GM18526 (cell line): ENCODE data around the gene LY6G6F.

Source experiments
- POLR2A ChIP-seq: IDR thresholded peaks from 3 replicates; pipeline ENCODE4 v1.6.1; 2011; ENCODE audit not compliant: insufficient read length; ENCODE audit errors: extremely low read depth

LY6G6F gene

GRCh38 chr6:31723980-31724691 is 17.5 kb downstream of the LY6G6F start:
- no peak for TF ChIP-seq POLR2A

- no peak for TF ChIP-seq POLR2A
These were observed 19.1 kb downstream of the LY6G6F start for GRCh38 chr6:31725502-31726350.

- TF ChIP-seq POLR2A, result no peak
These were observed 20.5 kb downstream of the LY6G6F start for GRCh38 chr6:31727034-31727716.

- no peak for TF ChIP-seq POLR2A
These were observed 21.3 kb downstream of the LY6G6F start for GRCh38 chr6:31727717-31728671.

GRCh38 chr6:31728767-31729514 is 22.3 kb downstream of the LY6G6F start, which contains the start of gene DDAH2:
Gene DDAH2, minus strand, starts transcription at chr6:31729299. Its CDS starts 138 bp downstream, at chr6:31729161.
- TF ChIP-seq POLR2A, result no peak

- TF ChIP-seq POLR2A, result no peak
These were observed 22.9 kb downstream of the LY6G6F start for GRCh38 chr6:31729515-31729978.

GRCh38 chr6:31729979-31730630 is 23.4 kb downstream of the LY6G6F start:
- peak; percentile 53 for TF ChIP-seq POLR2A

GRCh38 chr6:31730631-31731086 is 24.0 kb downstream of the LY6G6F start:
- TF ChIP-seq POLR2A, result no peak

- TF ChIP-seq POLR2A, result no peak
These were observed 25.4 kb downstream of the LY6G6F start for GRCh38 chr6:31732029-31732428.

GRCh38 chr6:31733734-31734133 is 27.1 kb downstream of the LY6G6F start:
- no peak for TF ChIP-seq POLR2A

GRCh38 chr6:31734247-31734820 is 27.7 kb downstream of the LY6G6F start:
- no peak for TF ChIP-seq POLR2A

- peak; percentile 34 for TF ChIP-seq POLR2A
These were observed 28.2 kb downstream of the LY6G6F start for GRCh38 chr6:31734821-31735406.

- TF ChIP-seq POLR2A, result peak; percentile 88
These were observed 29.5 kb downstream of the LY6G6F start, which contains the start of gene CLIC1 for GRCh38 chr6:31736021-31736767. Gene CLIC1, minus strand, starts transcription at chr6:31736530. Its CDS starts 230 bp downstream, at chr6:31736300.
